IMR-90 (cell line): ENCODE data around the gene DNAJC11. TPM values are rescaled to one million over a fixed set of nuclear protein-coding genes. Genes with fewer than 3 reads are reported as not detected.
"Not testable (repeated sequence)": the region's sequence is repeated elsewhere in the genome, so short reads cannot be mapped to it uniquely, and the experiment has no call there.

ENCODE experiments used
- ATAC-seq: fragments of 200-7000 bp; cut with Tn5 transposase; 2 replicates; pipeline ENCODE4 v1.9.1; 2020; ENCODE audit warnings: low read depth, mild to moderate bottlenecking, moderate library complexity
- BruUV-seq: library from RNA; stranded (reverse); fragments of 400-500 nt; replicated peaks from 2 replicates; lab custom pipeline; 2021; lab: Mats Ljungman, UMichigan
- CTCF ChIA-PET: fragments of 300-600 bp; formaldehyde crosslinking; extraction: SDS; loops from one replicate; lab custom pipeline; 2021; ENCODE audit warnings: antibody characterized with exemption; lab: Yijun Ruan, JAX
- POLR2A ChIA-PET: fragments of 300-600 bp; sonication (Branson Sonifier 250); formaldehyde crosslinking; loops from one replicate; lab custom pipeline; 2022; ENCODE audit warnings: antibody characterized with exemption; ENCODE audit not compliant: unreplicated experiment; lab: Charles Lee
- DNase-seq: peaks from one replicate; pipeline ENCODE4 v3.0.0; 2013
- H2AFZ ChIP-seq: replicated peaks from 2 replicates; pipeline ENCODE3; 2013; ENCODE audit warnings: low read length, mild to moderate bottlenecking; ENCODE audit not compliant: poor library complexity
- H2AK5ac ChIP-seq: 2 replicates; pipeline ENCODE4 v1.6.1; 2013; ENCODE audit warnings: low read depth, low read length, inconsistent platforms
- H2AK9ac ChIP-seq: replicated peaks from 2 replicates; pipeline ENCODE3; 2013; ENCODE audit warnings: mild to moderate bottlenecking, low read depth, low read length, moderate library complexity; ENCODE audit not compliant: poor library complexity
- H2BK120ac ChIP-seq: 2 replicates; pipeline ENCODE4 v1.6.1; 2013; ENCODE audit warnings: low read depth, low read length, inconsistent platforms
- H2BK15ac ChIP-seq: 3 replicates; pipeline ENCODE4 v1.6.1; 2013; ENCODE audit warnings: low read depth, low read length, inconsistent platforms
- H2BK20ac ChIP-seq: 2 replicates; pipeline ENCODE4 v1.6.1; 2013; ENCODE audit warnings: low read depth, mild to moderate bottlenecking, inconsistent platforms, low read length, moderate library complexity
- H2BK5ac ChIP-seq: 2 replicates; pipeline ENCODE4 v1.6.1; 2013; ENCODE audit warnings: mild to moderate bottlenecking, low read depth, low read length, inconsistent platforms; ENCODE audit not compliant: poor library complexity, severe bottlenecking
- H3K14ac ChIP-seq: replicated peaks from 2 replicates; pipeline ENCODE4 v1.6.1; 2013; ENCODE audit warnings: low read depth, low read length, inconsistent platforms
- H3K18ac ChIP-seq: 2 replicates; pipeline ENCODE4 v1.6.1; 2013; ENCODE audit warnings: low read depth, low read length, control low read depth
- H3K23ac ChIP-seq: 2 replicates; pipeline ENCODE4 v1.6.1; 2013; ENCODE audit warnings: low read depth, low read length, inconsistent platforms
- H3K27ac ChIP-seq: 2 replicates; pipeline ENCODE4 v1.5.1; 2013; ENCODE audit warnings: mild to moderate bottlenecking, control low read depth, low read length; ENCODE audit not compliant: insufficient read depth
- H3K27me3 ChIP-seq: 2 replicates; pipeline ENCODE4 v1.6.1; 2013; ENCODE audit warnings: low read length; ENCODE audit not compliant: control insufficient read depth, insufficient read depth
- H3K36me3 ChIP-seq: 2 replicates; pipeline ENCODE4 v1.6.1; 2013; ENCODE audit warnings: low read length, mixed read lengths; ENCODE audit not compliant: control insufficient read depth, insufficient read depth
- H3K4ac ChIP-seq: 2 replicates; pipeline ENCODE4 v1.6.1; 2013; ENCODE audit warnings: low read depth, low read length, inconsistent platforms
- H3K4me1 ChIP-seq: 2 replicates; pipeline ENCODE4 v1.6.1; 2013; ENCODE audit warnings: low read length, mixed read lengths; ENCODE audit not compliant: control insufficient read depth, insufficient read depth
- H3K4me2 ChIP-seq: 2 replicates; pipeline ENCODE4 v1.6.1; 2013; ENCODE audit warnings: low read depth, mild to moderate bottlenecking, control low read depth, low read length, moderate library complexity
- H3K4me3 ChIP-seq: 2 replicates; pipeline ENCODE4 v1.5.1; 2013; ENCODE audit warnings: low read depth, mild to moderate bottlenecking, control low read depth, low read length, moderate library complexity; ENCODE audit not compliant: insufficient read depth
- H3K56ac ChIP-seq: 2 replicates; pipeline ENCODE4 v1.6.1; 2013; ENCODE audit warnings: low read length, inconsistent platforms; ENCODE audit not compliant: insufficient read depth; ENCODE audit errors: extremely low read depth
- H3K79me1 ChIP-seq, 2 experiments: 2 replicates each; pipeline ENCODE4 v1.6.1; 2013; ENCODE audit warnings: low read length in 2 of 2, inconsistent platforms in 1 of 2, low read depth in 1 of 2
- H3K9ac ChIP-seq: 2 replicates; pipeline ENCODE4 v1.6.1; 2013; ENCODE audit warnings: low read depth, low read length, control low read depth
- H3K9me1 ChIP-seq: 2 replicates; pipeline ENCODE4 v1.6.1; 2013; ENCODE audit warnings: low read length, inconsistent platforms; ENCODE audit not compliant: insufficient read depth
- H3K9me3 ChIP-seq: 2 replicates; pipeline ENCODE4 v1.6.1; 2013; ENCODE audit warnings: low read length; ENCODE audit not compliant: control insufficient read depth, insufficient read depth
- H4K20me1 ChIP-seq: 2 replicates; pipeline ENCODE4 v1.6.1; 2013; ENCODE audit warnings: low read length, inconsistent platforms; ENCODE audit not compliant: insufficient read depth
- H4K5ac ChIP-seq: 2 replicates; pipeline ENCODE4 v1.6.1; 2013; ENCODE audit warnings: mild to moderate bottlenecking, low read depth, low read length, control low read depth
- H4K8ac ChIP-seq, 2 experiments: 2 replicates each; pipeline ENCODE4 v1.6.1; 2013; ENCODE audit warnings: low read depth in 2 of 2, low read length in 2 of 2, control low read depth in 1 of 2, inconsistent platforms in 1 of 2
- H4K91ac ChIP-seq: 2 replicates; pipeline ENCODE4 v1.6.1; 2013; ENCODE audit warnings: low read depth, low read length, inconsistent platforms; ENCODE audit not compliant: insufficient read depth
- WGBS, 2 experiments: methylation state at CpG; one replicate each; pipeline versions ENCODE4 v1.1.5 to v1.1.7; 2013; ENCODE audit warnings: missing lambda C conversion rate in 2 of 2; ENCODE audit not compliant: insufficient read length in 1 of 2; ENCODE audit errors: extremely low coverage in 2 of 2; 5-methylcytosine and 5-hydroxymethylcytosine counted together
- dilution Hi-C: fragments of 300-500 bp; cut with HindIII; formaldehyde crosslinking; loops from one replicate; pipeline ENCODE4 v1.14.3; 2018; ENCODE audit warnings: low sequenced_read_pairs; ENCODE audit not compliant: unreplicated experiment
- in situ Hi-C: fragments of 300-500 bp; cut with MboI; formaldehyde crosslinking; loops from 3 replicates; pipeline ENCODE4 v1.14.3; 2019; ENCODE audit warnings: low sequenced_read_pairs, inconsistent platforms, mixed read lengths
- intact Hi-C: fragments of 100-400 bp; cut with micrococcal nuclease; formaldehyde crosslinking; loops from 2 replicates; pipeline ENCODE4 v1.10.0; 2022
- polyA plus RNA-seq, 3 experiments: library from polyadenylated mRNA; depleted of rRNA; stranded (reverse); fragments of >200 nt; gene quantifications; 2 replicates each; pipeline ENCODE4 v1.2.3, GENCODE V29; 2012; ENCODE audit warnings: low replicate concordance in 1 of 3
- total RNA-seq: library from RNA; depleted of rRNA; stranded (reverse); fragments of >200 nt; gene quantifications from 2 replicates; pipeline ENCODE4 v1.2.3, GENCODE V29; 2012

DNAJC11 gene
- total and polyA plus RNA-seq, 2 of the 4 experiments (the other 2 are of a cell fraction): 38.7 to 48.5 TPM

DNA sequence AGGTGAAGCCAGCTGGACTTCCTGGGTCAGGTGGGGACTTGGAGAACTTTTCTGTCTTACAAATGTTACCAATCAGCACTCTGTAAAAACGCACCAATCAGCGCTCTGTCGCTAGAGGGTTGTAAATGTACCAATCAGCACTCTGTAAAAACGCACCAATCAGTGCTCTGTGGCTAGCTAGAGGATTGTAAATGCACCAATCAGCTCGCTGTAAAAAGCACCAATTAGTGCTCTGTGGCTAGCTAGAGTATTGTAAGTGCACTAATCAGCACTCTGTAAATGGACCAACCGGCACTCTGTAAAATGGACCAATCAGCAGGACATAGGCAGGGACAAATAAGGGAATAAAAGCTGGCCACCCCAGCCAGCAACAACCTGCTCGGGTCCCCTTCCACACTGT is 39.1 kb downstream of the DNAJC11 start:
- H4K20me1 ChIP-seq, DNase-seq, H3K56ac ChIP-seq, H2BK120ac ChIP-seq, H3K4me1 ChIP-seq, H2BK5ac ChIP-seq, dilution Hi-C loops, H4K8ac ChIP-seq, BruUV-seq, H3K9me3 ChIP-seq, POLR2A ChIA-PET, H4K5ac ChIP-seq, H3K4me2 ChIP-seq, in situ Hi-C loops, intact Hi-C loops, ATAC-seq, H3K4me3 ChIP-seq, H3K4ac ChIP-seq, H2AFZ ChIP-seq, H2AK5ac ChIP-seq, H3K9ac ChIP-seq, H3K27ac ChIP-seq, H3K27me3 ChIP-seq, H3K18ac ChIP-seq, H3K14ac ChIP-seq, H4K91ac ChIP-seq, H2BK20ac ChIP-seq, H2BK15ac ChIP-seq, H3K23ac ChIP-seq, H2AK9ac ChIP-seq, CTCF ChIA-PET: not testable (repeated sequence)
- H3K36me3 ChIP-seq: peaks cover 20% of the 10 kb centered on the region
- H3K79me1 ChIP-seq: peaks cover 10 to 27% of the 10 kb centered on the region in 2 experiments
- 82% methylated on average over 3 of the region's 7 CpGs; no CpG with 5 or more reads in 1 of the 2 experiments for WGBS, 2 experiments
- H3K9me1 ChIP-seq: peaks cover 12% of the 10 kb centered on the region
